Measurements from ENCODE around the gene TEAD1. TPM values are rescaled to one million over a fixed set of nuclear protein-coding genes. Genes with fewer than 3 reads are reported as not detected.

The TEAD1 gene
- total RNA-seq, 6 donors from 2014 or later = 53.5 to 141 (median 80.2) TPM

DNA sequence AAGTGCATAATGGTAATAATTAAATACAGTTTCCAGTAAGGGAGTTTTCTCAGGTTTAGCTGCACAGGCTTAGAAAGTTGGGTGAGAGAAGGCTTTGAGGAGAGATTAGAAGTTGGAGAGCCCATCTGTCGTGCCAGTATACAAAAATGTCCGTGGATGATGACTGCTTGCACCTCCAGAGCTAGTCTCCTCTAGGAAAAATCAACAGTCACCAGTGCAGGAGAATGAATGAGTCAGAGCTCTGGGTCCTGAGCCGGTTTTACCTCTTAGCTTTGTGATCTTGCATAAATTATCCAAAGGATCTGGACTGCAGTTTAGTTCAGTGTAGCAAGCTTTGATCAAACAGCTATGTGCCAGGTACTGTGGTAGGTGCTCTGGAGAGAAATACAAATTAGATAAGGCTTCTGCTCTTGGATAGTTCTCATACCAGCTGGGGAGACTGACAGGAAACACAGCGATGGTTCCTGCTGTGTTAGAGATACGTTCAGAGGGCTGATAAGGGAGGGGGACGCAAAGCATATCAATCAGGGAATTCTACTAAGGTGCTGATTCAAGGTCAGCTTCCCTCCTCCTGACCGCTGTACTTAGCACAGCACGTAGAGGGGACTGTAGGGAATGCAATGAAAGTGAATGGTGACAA, 125.9 kb downstream of the TEAD1 start:
- peak; percentile 51 to 75 for ATAC-seq (ENCODE audit: low FRiP score in 2 of 2)
- WGBS, 2 donors = 27 to 28% methylated on average over 7 to 8 of the region's 8 CpGs
- H3K4me1 ChIP-seq = peaks cover 17 to 53% (median 38%) of the 10 kb centered on the region in 4 donors
- no peak overlapping the region for H3K4me3 ChIP-seq
- no peaks in the 10 kb centered on the region for H3K36me3 ChIP-seq
- H3K27ac ChIP-seq = peak overlapping the region in 3 of 4 donors; percentile 41 to 66 (median 51)
- H3K9me3 ChIP-seq = no peaks in the 10 kb centered on the region
- H3K27me3 ChIP-seq = no peaks in the 10 kb centered on the region
- TF ChIP-seq, protein P1, sequence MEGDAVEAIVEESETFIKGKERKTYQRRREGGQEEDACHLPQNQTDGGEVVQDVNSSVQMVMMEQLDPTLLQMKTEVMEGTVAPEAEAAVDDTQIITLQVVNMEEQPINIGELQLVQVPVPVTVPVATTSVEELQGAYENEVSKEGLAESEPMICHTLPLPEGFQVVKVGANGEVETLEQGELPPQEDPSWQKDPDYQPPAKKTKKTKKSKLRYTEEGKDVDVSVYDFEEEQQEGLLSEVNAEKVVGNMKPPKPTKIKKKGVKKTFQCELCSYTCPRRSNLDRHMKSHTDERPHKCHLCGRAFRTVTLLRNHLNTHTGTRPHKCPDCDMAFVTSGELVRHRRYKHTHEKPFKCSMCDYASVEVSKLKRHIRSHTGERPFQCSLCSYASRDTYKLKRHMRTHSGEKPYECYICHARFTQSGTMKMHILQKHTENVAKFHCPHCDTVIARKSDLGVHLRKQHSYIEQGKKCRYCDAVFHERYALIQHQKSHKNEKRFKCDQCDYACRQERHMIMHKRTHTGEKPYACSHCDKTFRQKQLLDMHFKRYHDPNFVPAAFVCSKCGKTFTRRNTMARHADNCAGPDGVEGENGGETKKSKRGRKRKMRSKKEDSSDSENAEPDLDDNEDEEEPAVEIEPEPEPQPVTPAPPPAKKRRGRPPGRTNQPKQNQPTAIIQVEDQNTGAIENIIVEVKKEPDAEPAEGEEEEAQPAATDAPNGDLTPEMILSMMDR (IDR thresholded peaks at IDR 0.05) = no peak
- TF ChIP-seq EP300 (IDR thresholded peaks at IDR 0.05) = no peak
- no peak for TF ChIP-seq POLR2A (IDR thresholded peaks at IDR 0.05)
- no peak for TF ChIP-seq POLR2AphosphoS5 (IDR thresholded peaks at IDR 0.05)
- peak in 1 of 2 donors; percentile 60 for DNase-seq

- Histone ChIP-seq H3K4me3 (no peak overlapping the region), H3K27me3 (no peaks in the 10 kb centered on the region), H3K4me1 (peaks cover 17 to 53% (median 39%) of the 10 kb centered on the region in 4 donors), H3K9me3 (no peaks in the 10 kb centered on the region), H3K36me3 (no peaks in the 10 kb centered on the region), H3K27ac (peak overlapping the region; percentile 27 to 66 (median 36))
- DNase-seq = no peak
- ATAC-seq (ENCODE audit: low FRiP score in 2 of 2) = no peak
- TF ChIP-seq, protein P1 (IDR thresholded peaks at IDR 0.05) = no peak
- TF ChIP-seq POLR2AphosphoS5 (IDR thresholded peaks at IDR 0.05) (no peak), EP300 (IDR thresholded peaks at IDR 0.05) (no peak), POLR2A (IDR thresholded peaks at IDR 0.05) (no peak)
- 57 to 59% methylated on average over 2 of the region's 2 CpGs for WGBS, 2 donors
These were observed 126.7 kb downstream of the TEAD1 start for GRCh38 chr11:12800871-12801270.

DNA sequence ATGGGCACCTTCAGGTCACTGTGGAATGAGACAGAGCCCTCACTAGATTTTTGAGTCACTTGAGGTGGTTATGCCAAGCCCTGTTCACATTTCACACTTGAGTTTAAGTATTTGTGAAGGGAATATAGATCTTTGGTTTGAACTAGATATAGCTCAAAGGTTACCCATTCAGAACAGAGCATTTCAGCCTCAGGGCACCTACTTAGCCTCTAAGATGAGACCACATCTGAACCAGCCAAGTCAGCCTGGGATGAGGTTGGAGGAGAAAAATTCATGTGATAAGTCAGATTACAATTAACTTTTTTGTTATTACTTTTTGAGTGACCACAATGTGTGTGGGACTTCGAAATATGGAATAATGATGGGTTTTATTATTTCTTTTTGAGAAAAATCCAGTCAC, 127.8 kb downstream of the TEAD1 start:
- Histone ChIP-seq H3K27me3 (no peaks in the 10 kb centered on the region), H3K27ac (peak overlapping the region; percentile 27 to 74 (median 41)), H3K36me3 (no peaks in the 10 kb centered on the region), H3K4me3 (no peak overlapping the region), H3K4me1 (peaks cover 17 to 58% (median 39%) of the 10 kb centered on the region in 4 donors), H3K9me3 (no peaks in the 10 kb centered on the region)
- 70 to 87% methylated on average over 1 of the region's 1 CpG for WGBS, 2 donors
- no peak for DNase-seq
- ATAC-seq (ENCODE audit: low FRiP score in 2 of 2) = no peak
- TF ChIP-seq EP300 (IDR thresholded peaks at IDR 0.05) (no peak), POLR2AphosphoS5 (IDR thresholded peaks at IDR 0.05) (no peak), POLR2A (IDR thresholded peaks at IDR 0.05) (no peak)
- TF ChIP-seq, protein P1 (IDR thresholded peaks at IDR 0.05) = no peak

- Histone ChIP-seq H3K4me1 (peaks cover 17 to 58% (median 42%) of the 10 kb centered on the region in 4 donors), H3K27me3 (no peaks in the 10 kb centered on the region), H3K36me3 (no peaks in the 10 kb centered on the region), H3K9me3 (no peaks in the 10 kb centered on the region), H3K27ac (peak overlapping the region; percentile 40 to 83 (median 73)), H3K4me3 (no peak overlapping the region)
- TF ChIP-seq EP300 (IDR thresholded peaks at IDR 0.05) (peak in 2 of 4 donors; percentile 48 to 66), POLR2AphosphoS5 (IDR thresholded peaks at IDR 0.05) (peak; percentile 32 to 74)
- TF ChIP-seq, protein P1 (IDR thresholded peaks at IDR 0.05) = no peak
- peak in 1 of 2 donors; percentile 89 for DNase-seq
- peak; percentile 57 to 88 for ATAC-seq (ENCODE audit: low FRiP score in 2 of 2)
- 42 to 46% methylated on average over 16 of the region's 16 CpGs for WGBS, 2 donors
These were observed 128.3 kb downstream of the TEAD1 start for GRCh38 chr11:12802418-12803085.
